SKM-1 treated with dmso at 0.1 percent for 144 hours (cell line): Measurements from ENCODE around the gene LIN28A.
A peak's percentile ranks its signal among the peaks of the same experiment; 100 is the strongest.

Experiments
- DNase-seq: peaks from one replicate; lab custom pipeline; 2025; ENCODE audit not compliant: unreplicated experiment; lab: John Stamatoyannopoulos, UW

The LIN28A gene

GRCh38 chr1:26387447-26387846 is 23.2 kb upstream of the LIN28A start:
- no peak for DNase-seq

DNA sequence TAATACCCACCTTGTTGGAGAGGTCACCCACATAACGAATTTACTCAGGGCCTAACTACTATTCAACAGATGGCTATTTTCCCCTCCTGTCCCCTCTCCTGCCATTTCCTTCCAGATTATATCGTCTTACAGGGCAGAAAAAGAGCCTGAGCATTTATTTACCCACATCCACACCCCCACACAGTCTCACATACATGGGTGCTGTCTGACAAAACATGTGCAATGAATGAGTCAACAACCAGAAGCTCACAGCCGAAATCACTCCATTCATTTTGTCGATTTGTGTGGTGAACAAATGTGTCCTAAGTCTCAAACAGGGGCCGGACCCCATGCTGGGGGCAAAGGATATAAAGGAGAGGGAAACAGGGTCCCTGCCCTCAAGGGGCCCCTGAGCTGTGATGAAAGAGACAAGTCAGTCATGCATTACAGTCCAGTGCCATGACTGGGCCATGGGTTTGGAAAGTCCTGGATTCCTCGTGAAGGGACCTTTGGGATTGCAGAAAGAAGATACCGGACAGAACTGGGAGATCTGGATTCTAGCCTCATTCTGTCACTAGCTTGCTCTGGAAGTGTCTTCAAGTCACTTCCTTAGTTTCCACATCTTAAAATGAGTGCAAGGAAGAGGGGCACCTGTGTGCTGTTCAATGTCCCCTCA is 21.7 kb upstream of the LIN28A start:
- no peak for DNase-seq

- DNase-seq = no peak
These were observed 20.9 kb upstream of the LIN28A start for GRCh38 chr1:26389604-26390247.

DNA sequence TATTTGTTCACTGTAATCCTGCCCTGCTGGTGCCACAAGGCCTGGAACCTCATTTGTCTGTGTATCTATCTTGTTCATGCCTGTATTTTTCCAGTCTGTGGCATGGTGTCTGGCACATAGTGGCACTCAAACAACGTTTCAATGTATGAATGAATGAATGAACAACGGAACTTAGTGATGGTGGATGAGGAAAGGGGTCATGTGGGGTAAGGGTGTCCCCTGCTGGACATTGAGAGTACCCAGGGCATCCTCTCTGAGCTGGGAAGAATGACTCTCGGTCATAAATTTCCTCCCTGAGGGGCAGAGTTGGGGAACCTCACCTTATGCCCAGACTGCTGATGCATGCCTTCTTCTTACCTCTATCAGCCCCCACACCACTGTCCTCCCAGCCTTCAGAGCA is 19.2 kb upstream of the LIN28A start:
- DNase-seq = peak; percentile 71

GRCh38 chr1:26395754-26396153 is 14.9 kb upstream of the LIN28A start:
- DNase-seq = no peak

DNA sequence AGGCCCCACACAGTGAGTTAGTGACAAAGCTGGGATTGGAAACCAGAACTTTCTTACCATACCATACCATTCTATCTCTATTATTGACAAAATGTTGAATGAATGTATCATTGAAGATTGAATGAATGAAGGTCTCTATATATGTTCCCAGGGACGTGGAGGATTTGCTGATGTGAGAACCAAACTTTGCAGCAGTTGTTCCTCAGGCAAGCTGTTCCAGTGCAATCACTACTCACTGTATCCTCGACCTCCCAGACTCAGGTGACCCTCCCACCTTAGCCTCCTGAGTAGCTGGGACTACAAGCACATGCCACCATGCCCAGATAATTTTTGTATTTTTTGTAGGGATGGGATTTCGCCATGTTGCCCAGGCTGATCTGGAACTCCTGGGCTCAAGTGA is 11.6 kb upstream of the LIN28A start:
- DNase-seq = no peak

- no peak for DNase-seq
These were observed 8.7 kb upstream of the LIN28A start for GRCh38 chr1:26401891-26402290.

- no peak for DNase-seq
These were observed 7.0 kb upstream of the LIN28A start for GRCh38 chr1:26403656-26404055.

- no peak for DNase-seq
These were observed 6.0 kb upstream of the LIN28A start for GRCh38 chr1:26404641-26405040.

GRCh38 chr1:26405281-26405915 is 5.2 kb upstream of the LIN28A start:
- no peak for DNase-seq

DNA sequence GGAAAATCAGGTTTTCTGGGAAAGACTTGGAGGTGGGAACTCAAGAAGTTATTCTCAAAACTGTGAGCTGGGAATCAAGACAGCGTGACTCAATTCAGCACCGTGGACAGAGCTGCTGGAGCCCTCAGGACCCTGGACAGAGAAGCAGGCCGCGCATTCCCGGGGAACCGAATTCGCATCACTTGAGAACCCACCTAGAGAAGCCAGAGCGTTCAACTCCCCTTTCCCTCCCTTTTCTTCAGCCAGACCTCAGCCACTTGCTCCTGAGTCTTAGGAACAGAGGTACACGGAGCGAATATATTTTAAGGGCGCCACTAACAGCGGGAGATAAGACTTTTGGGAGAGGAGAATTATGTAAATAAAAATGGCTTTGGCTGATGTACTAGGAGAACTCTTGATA is 2.0 kb upstream of the LIN28A start:
- no peak for DNase-seq

- no peak for DNase-seq
These were observed 1.3 kb upstream of the LIN28A start for GRCh38 chr1:26409191-26409807.

DNA sequence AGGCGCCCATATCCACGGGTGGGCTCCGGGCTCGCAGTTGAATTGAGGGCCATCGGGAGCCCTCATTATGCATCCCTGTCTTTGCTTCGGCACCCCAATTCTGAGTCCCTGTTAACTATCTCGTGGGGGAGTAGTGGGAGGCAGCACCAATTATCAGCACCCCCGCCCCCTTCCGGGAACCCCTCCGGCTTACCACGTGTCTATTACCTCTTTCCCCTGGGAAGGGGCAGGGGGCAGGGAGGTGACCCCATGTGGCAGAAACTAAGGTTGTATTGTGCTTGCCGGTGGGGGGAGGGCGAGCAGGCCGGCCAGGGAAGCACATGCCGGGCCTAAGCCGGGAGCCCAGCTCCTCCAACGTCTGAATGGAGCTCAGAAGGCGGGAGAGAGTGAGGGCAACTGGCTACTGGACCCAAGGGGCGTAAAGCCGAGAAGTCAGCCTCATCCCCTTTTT is 1.0 kb downstream of the LIN28A start:
- no peak for DNase-seq

GRCh38 chr1:26412180-26412840 is 1.7 kb downstream of the LIN28A start:
- DNase-seq = no peak

GRCh38 chr1:26413031-26413430 is 2.4 kb downstream of the LIN28A start:
- DNase-seq = no peak

DNA sequence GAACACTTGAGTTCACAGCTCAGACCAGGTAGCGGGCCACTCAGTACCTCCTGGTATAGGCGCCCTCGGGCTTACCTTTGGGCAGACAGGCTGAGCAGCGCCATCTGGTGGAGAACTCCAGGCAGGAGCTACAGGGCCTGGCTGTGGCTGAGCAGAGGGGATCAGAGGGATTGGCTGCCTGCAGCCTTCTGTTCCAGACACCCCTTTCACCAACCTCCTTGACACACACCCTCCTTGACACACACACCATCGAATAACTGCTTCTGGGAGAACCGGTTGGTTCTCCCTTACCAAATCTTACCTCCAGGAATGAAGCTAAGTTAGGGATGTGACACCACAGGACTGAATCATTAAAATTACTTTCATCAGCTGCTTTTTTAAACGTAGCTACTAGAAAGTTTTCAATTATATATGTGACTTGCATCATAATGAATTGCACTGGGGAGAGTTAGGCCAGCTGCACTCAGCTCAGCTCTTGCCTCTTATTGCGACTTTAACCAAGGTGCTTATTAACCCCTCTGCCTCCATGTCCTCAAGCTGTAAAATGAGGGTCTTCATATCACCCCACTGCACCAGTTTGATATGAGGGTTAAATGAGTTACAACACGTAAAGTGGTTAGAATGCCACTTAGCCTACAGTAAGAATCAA is 6.6 kb downstream of the LIN28A start:
- DNase-seq = peak; percentile 53

- DNase-seq = no peak
These were observed 8.3 kb downstream of the LIN28A start for GRCh38 chr1:26418865-26419349.

DNA sequence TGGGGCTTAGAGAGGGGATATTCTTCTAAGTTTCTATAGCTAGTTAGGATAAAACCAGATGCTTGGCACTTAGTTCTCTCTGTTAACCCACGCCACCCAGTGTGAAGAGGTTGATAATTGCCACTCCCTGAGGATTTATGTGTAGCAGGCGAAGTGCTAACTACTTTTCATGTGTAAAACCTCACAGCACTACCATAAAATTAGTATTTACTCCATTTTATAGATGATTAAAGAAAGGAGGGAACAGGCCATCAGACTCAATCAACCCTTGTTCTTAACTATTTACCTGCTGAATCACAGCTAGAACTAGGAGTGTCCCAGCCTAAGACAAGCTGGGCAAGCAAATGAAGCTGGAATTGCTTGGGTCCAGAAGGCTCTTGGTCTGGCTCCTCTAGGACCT is 8.9 kb downstream of the LIN28A start:
- no peak for DNase-seq

- no peak for DNase-seq
These were observed 19.1 kb downstream of the LIN28A start for GRCh38 chr1:26429721-26430120.

DNA sequence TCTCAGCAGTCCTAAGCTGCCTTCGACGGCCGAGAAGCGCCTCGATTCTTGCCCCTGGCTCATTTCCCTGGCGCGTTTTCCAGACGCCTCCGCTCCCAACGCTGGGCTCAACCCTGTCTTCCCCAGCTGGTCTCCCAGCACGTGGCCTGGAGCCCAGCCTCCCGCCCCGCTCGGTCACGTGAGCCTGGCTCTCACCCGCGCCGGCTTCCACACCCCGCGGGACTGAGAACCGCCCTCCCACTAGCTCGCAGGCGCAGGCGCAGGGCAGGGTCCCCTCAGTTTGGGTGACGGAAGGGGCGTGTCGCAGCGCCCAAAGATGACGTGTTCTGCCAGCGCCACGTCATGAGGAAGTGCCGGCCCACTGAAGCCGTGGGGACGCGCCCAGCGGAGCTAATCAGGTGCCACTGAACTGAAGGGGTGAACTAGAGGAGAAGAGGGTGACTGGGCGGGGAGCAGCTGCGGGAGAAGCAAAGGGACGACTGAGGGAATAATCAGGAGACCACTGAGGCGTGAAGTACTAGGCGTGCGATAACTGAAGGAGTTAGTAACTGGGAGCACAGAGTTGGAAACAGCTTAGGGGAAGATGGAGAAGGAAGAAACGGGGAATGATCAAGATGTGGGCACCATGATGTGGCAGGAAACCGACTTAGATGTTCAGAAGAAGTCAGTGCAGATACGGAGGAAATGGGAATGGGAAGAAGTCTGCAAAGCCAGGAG is 21.5 kb downstream of the LIN28A start, which contains the start of gene DHDDS:
TSS of gene DHDDS (plus strand) at position 343 of the 717 bp plus-strand sequence. CDS start 625 bp downstream, outside the sequence.
- DNase-seq = peak; percentile 96
